ENCODE measurements around the gene CYP2R1.
"Not testable (repeated sequence)": the region's sequence is repeated elsewhere in the genome, so short reads cannot be mapped to it uniquely, and the experiment has no call there.

Gene CYP2R1

GRCh38 chr11:14892577-14892976, 546 bp upstream of the CYP2R1 start:
- DNase-seq (ENCODE audit: low read depth in 2 of 2), result no peak

GRCh38 chr11:14891143-14892035, 642 bp downstream of the CYP2R1 start:
- DNase-seq (ENCODE audit: low read depth in 2 of 2), result peak; percentile 78

- no peak for DNase-seq (ENCODE audit: low read depth in 2 of 2)
Observed at GRCh38 chr11:14886513-14886912, 5.5 kb downstream of the CYP2R1 start.

- DNase-seq (ENCODE audit: low read depth in 2 of 2), result no peak
Observed at GRCh38 chr11:14884667-14885273, 7.3 kb downstream of the CYP2R1 start.

- not testable (repeated sequence) for DNase-seq (ENCODE audit: low read depth in 2 of 2)
Observed at GRCh38 chr11:14883683-14884082, 8.3 kb downstream of the CYP2R1 start.

GRCh38 chr11:14882196-14882595, 9.8 kb downstream of the CYP2R1 start:
- no peak for DNase-seq (ENCODE audit: low read depth in 2 of 2)

- DNase-seq (ENCODE audit: low read depth in 2 of 2), result no peak
Observed at GRCh38 chr11:14881576-14882193, 10.3 kb downstream of the CYP2R1 start.

- DNase-seq (ENCODE audit: low read depth in 2 of 2), result no peak
Observed at GRCh38 chr11:14875163-14875562, 16.9 kb downstream of the CYP2R1 start.

GRCh38 chr11:14873632-14874031, 18.4 kb downstream of the CYP2R1 start:
- no peak for DNase-seq (ENCODE audit: low read depth in 2 of 2)

- DNase-seq (ENCODE audit: low read depth in 2 of 2), result no peak
Observed at GRCh38 chr11:14872032-14872431, 20.0 kb downstream of the CYP2R1 start.

- DNase-seq (ENCODE audit: low read depth in 2 of 2), result not testable (repeated sequence)
Observed at GRCh38 chr11:14863775-14864174, 28.3 kb downstream of the CYP2R1 start.

- no peak for DNase-seq (ENCODE audit: low read depth in 2 of 2)
Observed at GRCh38 chr11:14861680-14862079, 30.4 kb downstream of the CYP2R1 start.

- no peak for DNase-seq (ENCODE audit: low read depth in 2 of 2)
Observed at GRCh38 chr11:14860511-14860910, 31.5 kb downstream of the CYP2R1 start.

- no peak for DNase-seq (ENCODE audit: low read depth in 2 of 2)
Observed at GRCh38 chr11:14858404-14858803, 33.6 kb downstream of the CYP2R1 start.

- no peak for DNase-seq (ENCODE audit: low read depth in 2 of 2)
Observed at GRCh38 chr11:14857621-14858020, 34.4 kb downstream of the CYP2R1 start.

- no peak for DNase-seq (ENCODE audit: low read depth in 2 of 2)
Observed at GRCh38 chr11:14855890-14856289, 36.1 kb downstream of the CYP2R1 start.

- no peak for DNase-seq (ENCODE audit: low read depth in 2 of 2)
Observed at GRCh38 chr11:14854057-14854456, 38.0 kb downstream of the CYP2R1 start.

- DNase-seq (ENCODE audit: low read depth in 2 of 2), result no peak
Observed at GRCh38 chr11:14852571-14853177, 39.4 kb downstream of the CYP2R1 start.

- DNase-seq (ENCODE audit: low read depth in 2 of 2), result no peak
Observed at GRCh38 chr11:14842002-14842401, 50.0 kb downstream of the CYP2R1 start.

GRCh38 chr11:14835496-14836492, 56.2 kb downstream of the CYP2R1 start:
- no peak for DNase-seq (ENCODE audit: low read depth in 2 of 2)

Measured in stimulated activated CD4-positive, alpha-beta T cell treated with anti-CD3 and anti-CD28 coated beads, Interleukin-15, amount 100 ng/mL, for 48 hours (primary cell).